ENCODE results near the gene C4B.
"Not testable (repeated sequence)": the region's sequence is repeated elsewhere in the genome, so short reads cannot be mapped to it uniquely, and the experiment has no call there.

GRCh38 chr6:32004393-32004792 is 10.2 kb upstream of the C4B start:
- not testable (repeated sequence) for TF ChIP-seq JUN (IDR thresholded peaks at IDR 0.05; ENCODE audit: borderline replicate concordance, insufficient read depth, insufficient read length, low read depth); POLR2A (IDR thresholded peaks at IDR 0.05; ENCODE audit: low read depth, low read length); POLR2AphosphoS5 (IDR thresholded peaks at IDR 0.05; ENCODE audit: insufficient read depth, low read depth, low read length); MAX (IDR thresholded peaks at IDR 0.05; ENCODE audit: insufficient read depth, insufficient read length); EZH2 (IDR thresholded peaks at IDR 0.05; ENCODE audit: borderline replicate concordance, low read depth, low read length, severe bottlenecking); FOS (IDR thresholded peaks at IDR 0.05; ENCODE audit: borderline replicate concordance, insufficient read depth, low read length); GATA2 (IDR thresholded peaks at IDR 0.05; ENCODE audit: insufficient read depth, insufficient read length, low read depth, low read length)
- TF ChIP-seq, protein P1, sequence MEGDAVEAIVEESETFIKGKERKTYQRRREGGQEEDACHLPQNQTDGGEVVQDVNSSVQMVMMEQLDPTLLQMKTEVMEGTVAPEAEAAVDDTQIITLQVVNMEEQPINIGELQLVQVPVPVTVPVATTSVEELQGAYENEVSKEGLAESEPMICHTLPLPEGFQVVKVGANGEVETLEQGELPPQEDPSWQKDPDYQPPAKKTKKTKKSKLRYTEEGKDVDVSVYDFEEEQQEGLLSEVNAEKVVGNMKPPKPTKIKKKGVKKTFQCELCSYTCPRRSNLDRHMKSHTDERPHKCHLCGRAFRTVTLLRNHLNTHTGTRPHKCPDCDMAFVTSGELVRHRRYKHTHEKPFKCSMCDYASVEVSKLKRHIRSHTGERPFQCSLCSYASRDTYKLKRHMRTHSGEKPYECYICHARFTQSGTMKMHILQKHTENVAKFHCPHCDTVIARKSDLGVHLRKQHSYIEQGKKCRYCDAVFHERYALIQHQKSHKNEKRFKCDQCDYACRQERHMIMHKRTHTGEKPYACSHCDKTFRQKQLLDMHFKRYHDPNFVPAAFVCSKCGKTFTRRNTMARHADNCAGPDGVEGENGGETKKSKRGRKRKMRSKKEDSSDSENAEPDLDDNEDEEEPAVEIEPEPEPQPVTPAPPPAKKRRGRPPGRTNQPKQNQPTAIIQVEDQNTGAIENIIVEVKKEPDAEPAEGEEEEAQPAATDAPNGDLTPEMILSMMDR (IDR thresholded peaks at IDR 0.05; ENCODE audit: extremely low read depth in 1 of 2, insufficient read depth in 1 of 2, low read depth in 1 of 2, low read length in 2 of 2): not testable (repeated sequence)
